IMR-90 (cell line): ENCODE data around the gene NCOA7. TPM values are rescaled to one million over a fixed set of nuclear protein-coding genes. Genes with fewer than 3 reads are reported as not detected.

Source experiments
- ATAC-seq: fragments of 200-7000 bp; cut with Tn5 transposase; 2 replicates; pipeline ENCODE4 v1.9.1; 2020; ENCODE audit warnings: low read depth, mild to moderate bottlenecking, moderate library complexity
- BruUV-seq: library from RNA; stranded (reverse); fragments of 400-500 nt; replicated peaks from 2 replicates; lab custom pipeline; 2021; lab: Mats Ljungman, UMichigan
- CTCF ChIA-PET: fragments of 300-600 bp; formaldehyde crosslinking; extraction: SDS; loops from one replicate; lab custom pipeline; 2021; ENCODE audit warnings: antibody characterized with exemption; lab: Yijun Ruan, JAX
- POLR2A ChIA-PET: fragments of 300-600 bp; sonication (Branson Sonifier 250); formaldehyde crosslinking; loops from one replicate; lab custom pipeline; 2022; ENCODE audit warnings: antibody characterized with exemption; ENCODE audit not compliant: unreplicated experiment; lab: Charles Lee
- DNase-seq: peaks from one replicate; pipeline ENCODE4 v3.0.0; 2013
- H2AFZ ChIP-seq: replicated peaks from 2 replicates; pipeline ENCODE3; 2013; ENCODE audit warnings: low read length, mild to moderate bottlenecking; ENCODE audit not compliant: poor library complexity
- H2AK5ac ChIP-seq: 2 replicates; pipeline ENCODE4 v1.6.1; 2013; ENCODE audit warnings: low read depth, low read length, inconsistent platforms
- H2AK9ac ChIP-seq: replicated peaks from 2 replicates; pipeline ENCODE3; 2013; ENCODE audit warnings: mild to moderate bottlenecking, low read depth, low read length, moderate library complexity; ENCODE audit not compliant: poor library complexity
- H2BK120ac ChIP-seq: 2 replicates; pipeline ENCODE4 v1.6.1; 2013; ENCODE audit warnings: low read depth, low read length, inconsistent platforms
- H2BK15ac ChIP-seq: 3 replicates; pipeline ENCODE4 v1.6.1; 2013; ENCODE audit warnings: low read depth, low read length, inconsistent platforms
- H2BK20ac ChIP-seq: 2 replicates; pipeline ENCODE4 v1.6.1; 2013; ENCODE audit warnings: low read depth, mild to moderate bottlenecking, inconsistent platforms, low read length, moderate library complexity
- H2BK5ac ChIP-seq: 2 replicates; pipeline ENCODE4 v1.6.1; 2013; ENCODE audit warnings: mild to moderate bottlenecking, low read depth, low read length, inconsistent platforms; ENCODE audit not compliant: poor library complexity, severe bottlenecking
- H3K14ac ChIP-seq: replicated peaks from 2 replicates; pipeline ENCODE4 v1.6.1; 2013; ENCODE audit warnings: low read depth, low read length, inconsistent platforms
- H3K18ac ChIP-seq: 2 replicates; pipeline ENCODE4 v1.6.1; 2013; ENCODE audit warnings: low read depth, low read length, control low read depth
- H3K23ac ChIP-seq: 2 replicates; pipeline ENCODE4 v1.6.1; 2013; ENCODE audit warnings: low read depth, low read length, inconsistent platforms
- H3K27ac ChIP-seq: 2 replicates; pipeline ENCODE4 v1.5.1; 2013; ENCODE audit warnings: mild to moderate bottlenecking, control low read depth, low read length; ENCODE audit not compliant: insufficient read depth
- H3K27me3 ChIP-seq: 2 replicates; pipeline ENCODE4 v1.6.1; 2013; ENCODE audit warnings: low read length; ENCODE audit not compliant: control insufficient read depth, insufficient read depth
- H3K36me3 ChIP-seq: 2 replicates; pipeline ENCODE4 v1.6.1; 2013; ENCODE audit warnings: low read length, mixed read lengths; ENCODE audit not compliant: control insufficient read depth, insufficient read depth
- H3K4ac ChIP-seq: 2 replicates; pipeline ENCODE4 v1.6.1; 2013; ENCODE audit warnings: low read depth, low read length, inconsistent platforms
- H3K4me1 ChIP-seq: 2 replicates; pipeline ENCODE4 v1.6.1; 2013; ENCODE audit warnings: low read length, mixed read lengths; ENCODE audit not compliant: control insufficient read depth, insufficient read depth
- H3K4me2 ChIP-seq: 2 replicates; pipeline ENCODE4 v1.6.1; 2013; ENCODE audit warnings: low read depth, mild to moderate bottlenecking, control low read depth, low read length, moderate library complexity
- H3K4me3 ChIP-seq: 2 replicates; pipeline ENCODE4 v1.5.1; 2013; ENCODE audit warnings: low read depth, mild to moderate bottlenecking, control low read depth, low read length, moderate library complexity; ENCODE audit not compliant: insufficient read depth
- H3K56ac ChIP-seq: 2 replicates; pipeline ENCODE4 v1.6.1; 2013; ENCODE audit warnings: low read length, inconsistent platforms; ENCODE audit not compliant: insufficient read depth; ENCODE audit errors: extremely low read depth
- H3K79me1 ChIP-seq, 2 experiments: 2 replicates each; pipeline ENCODE4 v1.6.1; 2013; ENCODE audit warnings: low read length in 2 of 2, inconsistent platforms in 1 of 2, low read depth in 1 of 2
- H3K9ac ChIP-seq: 2 replicates; pipeline ENCODE4 v1.6.1; 2013; ENCODE audit warnings: low read depth, low read length, control low read depth
- H3K9me1 ChIP-seq: 2 replicates; pipeline ENCODE4 v1.6.1; 2013; ENCODE audit warnings: low read length, inconsistent platforms; ENCODE audit not compliant: insufficient read depth
- H3K9me3 ChIP-seq: 2 replicates; pipeline ENCODE4 v1.6.1; 2013; ENCODE audit warnings: low read length; ENCODE audit not compliant: control insufficient read depth, insufficient read depth
- H4K20me1 ChIP-seq: 2 replicates; pipeline ENCODE4 v1.6.1; 2013; ENCODE audit warnings: low read length, inconsistent platforms; ENCODE audit not compliant: insufficient read depth
- H4K5ac ChIP-seq: 2 replicates; pipeline ENCODE4 v1.6.1; 2013; ENCODE audit warnings: mild to moderate bottlenecking, low read depth, low read length, control low read depth
- H4K8ac ChIP-seq, 2 experiments: 2 replicates each; pipeline ENCODE4 v1.6.1; 2013; ENCODE audit warnings: low read depth in 2 of 2, low read length in 2 of 2, control low read depth in 1 of 2, inconsistent platforms in 1 of 2
- H4K91ac ChIP-seq: 2 replicates; pipeline ENCODE4 v1.6.1; 2013; ENCODE audit warnings: low read depth, low read length, inconsistent platforms; ENCODE audit not compliant: insufficient read depth
- BHLHE40 ChIP-seq: fragments of 150-350 bp; IDR thresholded peaks from 2 replicates; pipeline ENCODE4 v1.6.1; 2016; ENCODE audit warnings: mild to moderate bottlenecking, low read depth, low read length
- CEBPB ChIP-seq: IDR thresholded peaks from 2 replicates; pipeline ENCODE4 v1.6.1; 2012; ENCODE audit warnings: low read depth, low read length, improper control_type of control experiment
- CHD1 ChIP-seq: IDR thresholded peaks from 2 replicates; pipeline ENCODE4 v1.6.1; 2012; ENCODE audit warnings: low read depth, low read length, improper control_type of control experiment
- FOS ChIP-seq: fragments of 150-350 bp; IDR thresholded peaks from 2 replicates; pipeline ENCODE4 v1.6.1; 2016; ENCODE audit warnings: low read depth, low read length
- MAZ ChIP-seq: IDR thresholded peaks from 2 replicates; pipeline ENCODE4 v1.6.1; 2012; ENCODE audit warnings: low read depth, mild to moderate bottlenecking, low read length, improper control_type of control experiment, moderate library complexity, borderline replicate concordance
- MXI1 ChIP-seq: IDR thresholded peaks from 2 replicates; pipeline ENCODE4 v1.6.1; 2012; ENCODE audit warnings: low read depth, mild to moderate bottlenecking, low read length, moderate library complexity, borderline replicate concordance
- NFE2L2 ChIP-seq: fragments of 150-350 bp; IDR thresholded peaks from 2 replicates; pipeline ENCODE4 v1.6.1; 2016; ENCODE audit warnings: low read depth, mild to moderate bottlenecking, low read length
- POLR2A ChIP-seq: IDR thresholded peaks from 2 replicates; pipeline ENCODE4 v1.6.1; 2012; ENCODE audit warnings: mild to moderate bottlenecking, low read depth, low read length
- RFX5 ChIP-seq: IDR thresholded peaks from 2 replicates; pipeline ENCODE4 v1.8.0; 2012; ENCODE audit warnings: low read depth, mild to moderate bottlenecking, low read length, moderate library complexity
- WGBS, 2 experiments: methylation state at CpG; one replicate each; pipeline versions ENCODE4 v1.1.5 to v1.1.7; 2013; ENCODE audit warnings: missing lambda C conversion rate in 2 of 2; ENCODE audit not compliant: insufficient read length in 1 of 2; ENCODE audit errors: extremely low coverage in 2 of 2; 5-methylcytosine and 5-hydroxymethylcytosine counted together
- dilution Hi-C: fragments of 300-500 bp; cut with HindIII; formaldehyde crosslinking; loops from one replicate; pipeline ENCODE4 v1.14.3; 2018; ENCODE audit warnings: low sequenced_read_pairs; ENCODE audit not compliant: unreplicated experiment
- in situ Hi-C: fragments of 300-500 bp; cut with MboI; formaldehyde crosslinking; loops from 3 replicates; pipeline ENCODE4 v1.14.3; 2019; ENCODE audit warnings: low sequenced_read_pairs, inconsistent platforms, mixed read lengths
- intact Hi-C: fragments of 100-400 bp; cut with micrococcal nuclease; formaldehyde crosslinking; loops from 2 replicates; pipeline ENCODE4 v1.10.0; 2022
- polyA plus RNA-seq, 3 experiments: library from polyadenylated mRNA; depleted of rRNA; stranded (reverse); fragments of >200 nt; gene quantifications; 2 replicates each; pipeline ENCODE4 v1.2.3, GENCODE V29; 2012; ENCODE audit warnings: low replicate concordance in 1 of 3
- total RNA-seq: library from RNA; depleted of rRNA; stranded (reverse); fragments of >200 nt; gene quantifications from 2 replicates; pipeline ENCODE4 v1.2.3, GENCODE V29; 2012
- TF ChIP-seq, protein P1 (sequence below): conservative IDR thresholded peaks from 2 replicates; pipeline ENCODE4 v1.5.1; 2012; ENCODE audit warnings: mild to moderate bottlenecking, low read depth, low read length, improper control_type of control experiment

NCOA7 gene
- total and polyA plus RNA-seq, 2 of the 4 experiments (the other 2 are of a cell fraction) = 12.6 to 12.9 TPM

DNA sequence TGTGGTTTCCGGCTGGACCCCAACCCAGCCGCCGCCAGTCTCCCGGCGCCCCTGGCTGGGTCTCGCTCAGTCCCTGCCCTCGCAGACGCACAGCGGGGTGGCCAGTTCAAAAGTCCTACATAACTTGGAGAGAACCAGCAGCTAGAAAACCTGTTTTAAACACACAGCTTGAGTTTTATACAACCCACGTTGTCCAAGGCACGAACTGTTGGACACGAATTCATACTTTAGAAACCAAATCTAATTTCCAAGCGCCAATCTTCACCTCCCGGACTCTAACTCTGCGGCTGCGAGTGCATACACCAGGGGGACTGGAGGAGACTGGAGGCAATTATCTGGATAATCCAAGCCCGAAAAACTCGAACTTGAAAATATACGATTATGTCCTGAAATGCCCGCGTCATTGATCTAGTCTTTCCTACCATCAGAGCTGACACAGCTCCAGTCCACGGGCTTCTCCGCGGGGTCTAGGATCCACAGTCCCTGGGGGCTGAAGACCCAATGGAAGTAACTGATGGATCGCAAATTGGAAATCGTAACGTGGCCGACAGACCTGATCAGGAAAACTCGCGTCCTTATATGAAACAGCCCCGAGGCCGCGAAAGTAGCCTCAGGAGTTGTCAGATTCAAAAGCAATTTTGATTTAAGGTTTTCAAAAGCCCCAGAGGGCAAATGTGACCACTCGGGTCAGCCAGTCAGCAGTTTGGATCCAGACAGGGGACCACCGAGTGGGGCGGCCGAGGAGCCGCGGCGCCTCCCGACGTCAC, 42.2 kb upstream of the NCOA7 start:
- no peak overlapping the region for H4K91ac ChIP-seq
- no peak overlapping the region for H3K27ac ChIP-seq
- H3K4me3 ChIP-seq = peak overlapping the region; percentile 59
- no peak overlapping the region for H2BK20ac ChIP-seq
- no peak for TF ChIP-seq NFE2L2
- TF ChIP-seq FOS = no peak
- TF ChIP-seq CHD1 = no peak
- TF ChIP-seq CEBPB = no peak
- no peak for TF ChIP-seq BHLHE40
- no peak for TF ChIP-seq RFX5
- TF ChIP-seq, protein P1, sequence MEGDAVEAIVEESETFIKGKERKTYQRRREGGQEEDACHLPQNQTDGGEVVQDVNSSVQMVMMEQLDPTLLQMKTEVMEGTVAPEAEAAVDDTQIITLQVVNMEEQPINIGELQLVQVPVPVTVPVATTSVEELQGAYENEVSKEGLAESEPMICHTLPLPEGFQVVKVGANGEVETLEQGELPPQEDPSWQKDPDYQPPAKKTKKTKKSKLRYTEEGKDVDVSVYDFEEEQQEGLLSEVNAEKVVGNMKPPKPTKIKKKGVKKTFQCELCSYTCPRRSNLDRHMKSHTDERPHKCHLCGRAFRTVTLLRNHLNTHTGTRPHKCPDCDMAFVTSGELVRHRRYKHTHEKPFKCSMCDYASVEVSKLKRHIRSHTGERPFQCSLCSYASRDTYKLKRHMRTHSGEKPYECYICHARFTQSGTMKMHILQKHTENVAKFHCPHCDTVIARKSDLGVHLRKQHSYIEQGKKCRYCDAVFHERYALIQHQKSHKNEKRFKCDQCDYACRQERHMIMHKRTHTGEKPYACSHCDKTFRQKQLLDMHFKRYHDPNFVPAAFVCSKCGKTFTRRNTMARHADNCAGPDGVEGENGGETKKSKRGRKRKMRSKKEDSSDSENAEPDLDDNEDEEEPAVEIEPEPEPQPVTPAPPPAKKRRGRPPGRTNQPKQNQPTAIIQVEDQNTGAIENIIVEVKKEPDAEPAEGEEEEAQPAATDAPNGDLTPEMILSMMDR = no peak
- TF ChIP-seq POLR2A = no peak
- TF ChIP-seq MXI1 = no peak
- TF ChIP-seq MAZ = no peak
- CTCF ChIA-PET = no interaction called here
- H3K4ac ChIP-seq = no peak overlapping the region
- in situ Hi-C loops (no loop called here), intact Hi-C loops (loop anchor here (5.0 kb wide), 1 partner anchor 386 kb away; no protein-coding TSS in a partner anchor), dilution Hi-C loops (no loop called here)
- H2AFZ ChIP-seq = peak overlapping the region; percentile 95
- no peak overlapping the region for H4K5ac ChIP-seq
- no peak overlapping the region for H2BK15ac ChIP-seq
- BruUV-seq = no TSS peak
- peaks cover 66% of the 10 kb centered on the region for H3K27me3 ChIP-seq
- no peak overlapping the region for H3K9ac ChIP-seq
- H3K18ac ChIP-seq = no peak overlapping the region
- no peaks in the 10 kb centered on the region for H3K79me1 ChIP-seq
- no peak overlapping the region for H2AK5ac ChIP-seq
- H3K56ac ChIP-seq = no peak overlapping the region
- H2BK5ac ChIP-seq = no peak overlapping the region
- no peaks in the 10 kb centered on the region for H3K9me1 ChIP-seq
- no peaks in the 10 kb centered on the region for H3K36me3 ChIP-seq
- H4K8ac ChIP-seq = no peak overlapping the region
- DNase-seq (peak; percentile 10), ATAC-seq (no peak)
- H3K4me1 ChIP-seq = peaks cover 10% of the 10 kb centered on the region
- 1% methylated on average over 21 of the region's 42 CpGs; no CpG with 5 or more reads in 1 of the 2 experiments for WGBS, 2 experiments
- no peaks in the 10 kb centered on the region; the same call in 1 of the 2 replicates for H3K9me3 ChIP-seq
- H2AK9ac ChIP-seq = no peak overlapping the region
- H4K20me1 ChIP-seq = no peaks in the 10 kb centered on the region
- no peak overlapping the region for H2BK120ac ChIP-seq
- H3K4me2 ChIP-seq = peak overlapping the region; percentile 80
- H3K23ac ChIP-seq = no peak overlapping the region
- POLR2A ChIA-PET = no interaction called here
- H3K14ac ChIP-seq = no peak overlapping the region
